ENCODE measurements around the gene PLA2G2D. TPM values are rescaled to one million over a fixed set of nuclear protein-coding genes. Genes with fewer than 3 reads are reported as not detected.

PLA2G2D gene
- total and polyA plus RNA-seq, 2 of the 13 experiments (the other 11 are each of a cell fraction or from before 2014, with no cell fraction given), result not detected

DNA sequence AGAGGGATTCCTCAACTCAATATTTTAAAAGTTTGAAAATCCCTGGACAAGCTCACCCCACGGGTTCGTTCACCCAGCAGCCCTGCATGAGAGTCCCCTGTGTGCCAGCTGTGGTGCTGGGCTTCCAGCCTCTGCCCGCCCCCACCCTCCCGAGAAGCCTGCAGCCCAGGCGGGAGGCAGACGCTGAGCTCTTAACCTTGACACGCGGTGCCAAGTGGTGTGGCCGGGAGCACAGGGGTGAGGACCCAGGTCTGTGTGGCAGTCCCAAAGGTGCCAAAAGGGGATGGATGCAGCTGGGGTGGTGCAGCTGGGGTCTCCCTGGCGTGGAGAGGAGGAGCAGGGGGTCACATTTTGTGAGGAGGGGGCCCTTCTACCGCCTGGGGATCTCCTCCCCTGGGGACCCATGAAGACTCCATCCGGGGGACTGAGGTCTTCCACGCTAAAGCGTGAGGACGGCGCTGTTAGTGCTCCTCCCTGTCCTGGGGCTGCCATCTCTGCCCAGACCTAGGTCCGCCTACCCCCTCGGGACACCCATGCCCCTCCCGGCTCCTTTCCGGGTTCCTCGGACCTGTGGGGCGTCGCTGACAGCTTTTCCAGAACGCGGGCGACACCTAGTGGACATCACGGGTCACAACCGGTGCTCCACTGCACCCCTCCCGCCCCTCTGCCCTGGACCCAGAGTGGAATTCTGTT, 32.7 kb upstream of the PLA2G2D start (continued):
- TF ChIP-seq, protein P1, sequence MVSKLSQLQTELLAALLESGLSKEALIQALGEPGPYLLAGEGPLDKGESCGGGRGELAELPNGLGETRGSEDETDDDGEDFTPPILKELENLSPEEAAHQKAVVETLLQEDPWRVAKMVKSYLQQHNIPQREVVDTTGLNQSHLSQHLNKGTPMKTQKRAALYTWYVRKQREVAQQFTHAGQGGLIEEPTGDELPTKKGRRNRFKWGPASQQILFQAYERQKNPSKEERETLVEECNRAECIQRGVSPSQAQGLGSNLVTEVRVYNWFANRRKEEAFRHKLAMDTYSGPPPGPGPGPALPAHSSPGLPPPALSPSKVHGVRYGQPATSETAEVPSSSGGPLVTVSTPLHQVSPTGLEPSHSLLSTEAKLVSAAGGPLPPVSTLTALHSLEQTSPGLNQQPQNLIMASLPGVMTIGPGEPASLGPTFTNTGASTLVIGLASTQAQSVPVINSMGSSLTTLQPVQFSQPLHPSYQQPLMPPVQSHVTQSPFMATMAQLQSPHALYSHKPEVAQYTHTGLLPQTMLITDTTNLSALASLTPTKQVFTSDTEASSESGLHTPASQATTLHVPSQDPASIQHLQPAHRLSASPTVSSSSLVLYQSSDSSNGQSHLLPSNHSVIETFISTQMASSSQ (IDR thresholded peaks at IDR 0.05; ENCODE audit: low read depth), result no peak
- TF ChIP-seq, protein P1 (CRISPR knock-in tag; IDR thresholded peaks at IDR 0.05; ENCODE audit: borderline replicate concordance), result no peak
- TF ChIP-seq DR1 (CRISPR knock-in tag; IDR thresholded peaks at IDR 0.05), result no peak
- TF ChIP-seq XRCC5 (optimal IDR thresholded peaks at IDR 0.05; ENCODE audit: low read length), result peak; percentile 41
- no peak for TF ChIP-seq POLR2A (IDR thresholded peaks at IDR 0.05; ENCODE audit: insufficient read depth in 1 of 2, low read depth in 2 of 2, low read length in 2 of 2)
- TF ChIP-seq ZNF276 (CRISPR knock-in tag; IDR thresholded peaks at IDR 0.05; ENCODE audit: low read depth), result no peak
- no peak for TF ChIP-seq SNAI1 (CRISPR knock-in tag; IDR thresholded peaks at IDR 0.05; ENCODE audit: borderline replicate concordance)
- no peak for TF ChIP-seq ZNF720 (CRISPR knock-in tag; IDR thresholded peaks at IDR 0.05)
- TF ChIP-seq, protein P2, sequence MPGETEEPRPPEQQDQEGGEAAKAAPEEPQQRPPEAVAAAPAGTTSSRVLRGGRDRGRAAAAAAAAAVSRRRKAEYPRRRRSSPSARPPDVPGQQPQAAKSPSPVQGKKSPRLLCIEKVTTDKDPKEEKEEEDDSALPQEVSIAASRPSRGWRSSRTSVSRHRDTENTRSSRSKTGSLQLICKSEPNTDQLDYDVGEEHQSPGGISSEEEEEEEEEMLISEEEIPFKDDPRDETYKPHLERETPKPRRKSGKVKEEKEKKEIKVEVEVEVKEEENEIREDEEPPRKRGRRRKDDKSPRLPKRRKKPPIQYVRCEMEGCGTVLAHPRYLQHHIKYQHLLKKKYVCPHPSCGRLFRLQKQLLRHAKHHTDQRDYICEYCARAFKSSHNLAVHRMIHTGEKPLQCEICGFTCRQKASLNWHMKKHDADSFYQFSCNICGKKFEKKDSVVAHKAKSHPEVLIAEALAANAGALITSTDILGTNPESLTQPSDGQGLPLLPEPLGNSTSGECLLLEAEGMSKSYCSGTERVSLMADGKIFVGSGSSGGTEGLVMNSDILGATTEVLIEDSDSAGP (CRISPR knock-in tag; IDR thresholded peaks at IDR 0.05; ENCODE audit: borderline replicate concordance), result peak; percentile 61; the same call in 1 of the 2 replicates
- TF ChIP-seq AFF4 (CRISPR knock-in tag; IDR thresholded peaks at IDR 0.05), result no peak
- TF ChIP-seq EP300 (IDR thresholded peaks at IDR 0.05; ENCODE audit: low read depth in 2 of 2, low read length in 2 of 2), result no peak
- TF ChIP-seq EP300 (CRISPR knock-in tag; IDR thresholded peaks at IDR 0.05; ENCODE audit: borderline replicate concordance), result no peak
- TF ChIP-seq ZFP36L1 (CRISPR knock-in tag; IDR thresholded peaks at IDR 0.05), result no peak
- TF ChIP-seq ZNF746 (CRISPR knock-in tag; IDR thresholded peaks at IDR 0.05), result 0 out of 2 replicates have a peak, but pooled peaks have one; percentile 22
- no peak for TF ChIP-seq SP4 (CRISPR knock-in tag; IDR thresholded peaks at IDR 0.05)
- TF ChIP-seq ZSCAN12 (CRISPR knock-in tag; IDR thresholded peaks at IDR 0.05), result no peak
